Hepatocyte (in vitro differentiated cells): ENCODE data around the gene KDM4C. TPM values are rescaled to one million over a fixed set of nuclear protein-coding genes. Genes with fewer than 3 reads are reported as not detected.

Experiments
- DNase-seq: peaks from one replicate; pipeline ENCODE4 v3.0.0-alpha.2; 2016; ENCODE audit warnings: low spot score
- H2AFZ ChIP-seq: fragments of 200-600 bp; sonication (generic); 2 replicates; pipeline ENCODE4 v1.6.0; 2016; ENCODE audit warnings: antibody characterized with exemption, mild to moderate bottlenecking
- H3K27ac ChIP-seq: fragments of 200-600 bp; sonication (generic); 2 replicates; pipeline ENCODE4 v1.5.1; 2016; ENCODE audit warnings: mild to moderate bottlenecking
- H3K27me3 ChIP-seq: fragments of 200-600 bp; sonication (generic); 2 replicates; pipeline ENCODE4 v1.6.1; 2016
- H3K36me3 ChIP-seq: fragments of 200-600 bp; sonication (generic); replicated peaks from 2 replicates; pipeline ENCODE4 v1.5.1; 2016; ENCODE audit warnings: low read depth; ENCODE audit not compliant: insufficient read depth
- H3K4me1 ChIP-seq: fragments of 200-600 bp; sonication (generic); 2 replicates; pipeline ENCODE4 v1.5.1; 2016; ENCODE audit warnings: mild to moderate bottlenecking, moderate library complexity; ENCODE audit not compliant: insufficient read depth
- H3K4me2 ChIP-seq: fragments of 200-600 bp; sonication (generic); 2 replicates; pipeline ENCODE4 v1.6.0; 2016
- H3K4me3 ChIP-seq: fragments of 200-600 bp; sonication (generic); 2 replicates; pipeline ENCODE4 v1.5.1; 2016; ENCODE audit warnings: mild to moderate bottlenecking
- H3K79me2 ChIP-seq: fragments of 200-600 bp; sonication (generic); 2 replicates; pipeline ENCODE4 v1.6.0; 2017; ENCODE audit warnings: mild to moderate bottlenecking
- H3K9me2 ChIP-seq: fragments of 200-600 bp; sonication (generic); replicated peaks from 2 replicates; pipeline ENCODE4 v1.6.0; 2017; ENCODE audit warnings: mild to moderate bottlenecking; ENCODE audit not compliant: insufficient read depth
- H3K9me3 ChIP-seq: fragments of 200-600 bp; sonication (generic); 2 replicates; pipeline ENCODE4 v1.5.1; 2016; ENCODE audit warnings: low read depth, mild to moderate bottlenecking
- H4K20me1 ChIP-seq: fragments of 200-600 bp; sonication (generic); 2 replicates; pipeline ENCODE4 v1.6.0; 2016; ENCODE audit warnings: mild to moderate bottlenecking; ENCODE audit not compliant: insufficient read depth, poor library complexity, severe bottlenecking
- EZH2 ChIP-seq: fragments of 200-600 bp; sonication (generic); IDR thresholded peaks from 2 replicates; pipeline ENCODE4 v1.6.1; 2016; ENCODE audit warnings: antibody characterized with exemption, mild to moderate bottlenecking, borderline replicate concordance
- EZH2phosphoT487 ChIP-seq: fragments of 200-600 bp; sonication (generic); IDR thresholded peaks from one replicate; pipeline ENCODE4 v1.6.1; 2018; ENCODE audit warnings: antibody characterized with exemption, mild to moderate bottlenecking, low read depth, moderate library complexity; ENCODE audit not compliant: unreplicated experiment, severe bottlenecking
- WGBS: methylation state at CpG from one replicate; pipeline ENCODE4 v1.1.6; 2016; ENCODE audit warnings: low lambda C conversion rate; ENCODE audit errors: missing lambda C conversion rate; 5-methylcytosine and 5-hydroxymethylcytosine counted together
- polyA plus RNA-seq: library from polyadenylated mRNA; unstranded; fragments of >200 nt; fragmentation: Nextera tagmentation; extraction: Ambion mirVana; gene quantifications from 2 replicates; pipeline ENCODE4 v1.2.1, GENCODE V29; 2016
- total RNA-seq: library from RNA; depleted of rRNA; stranded (reverse); fragments of >200 nt; gene quantifications from 2 replicates; pipeline ENCODE4 v1.2.3, GENCODE V29; 2014
- TF ChIP-seq, protein P1 (sequence below): fragments of 200-600 bp; sonication (generic); IDR thresholded peaks from 2 replicates; pipeline ENCODE4 v1.5.1; 2016; ENCODE audit warnings: antibody characterized with exemption, mild to moderate bottlenecking; ENCODE audit not compliant: poor library complexity

Gene KDM4C
- total and polyA plus RNA-seq, 2 experiments from 2014 or later: 16.1 to 28.7 TPM

DNA sequence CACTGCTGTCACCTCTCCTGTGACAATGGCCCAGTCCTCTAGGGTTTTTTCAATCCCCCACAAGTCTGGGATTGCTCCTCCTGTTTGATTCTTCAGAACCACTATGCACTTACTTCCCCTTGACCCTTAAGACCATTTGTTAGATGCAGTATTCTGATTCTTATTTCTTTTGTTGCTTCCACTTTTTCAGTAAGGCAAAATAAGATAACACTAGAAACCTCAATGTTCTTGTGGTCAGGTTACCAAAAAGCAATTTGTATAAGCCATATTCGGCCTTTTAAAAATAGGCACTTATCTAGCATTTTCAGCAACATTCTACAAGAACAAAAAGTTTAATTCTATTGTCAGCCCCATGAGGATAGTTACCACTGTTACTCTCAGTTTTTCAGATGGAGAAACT lies 220.0 kb downstream of the KDM4C start:
- H3K4me3 ChIP-seq: no peak overlapping the region
- no peaks in the 10 kb centered on the region for H3K36me3 ChIP-seq
- H3K9me3 ChIP-seq: no peaks in the 10 kb centered on the region
- WGBS: 100% methylated on average over 1 of the region's 1 CpG
- TF ChIP-seq EZH2phosphoT487: no peak
- TF ChIP-seq, protein P1, sequence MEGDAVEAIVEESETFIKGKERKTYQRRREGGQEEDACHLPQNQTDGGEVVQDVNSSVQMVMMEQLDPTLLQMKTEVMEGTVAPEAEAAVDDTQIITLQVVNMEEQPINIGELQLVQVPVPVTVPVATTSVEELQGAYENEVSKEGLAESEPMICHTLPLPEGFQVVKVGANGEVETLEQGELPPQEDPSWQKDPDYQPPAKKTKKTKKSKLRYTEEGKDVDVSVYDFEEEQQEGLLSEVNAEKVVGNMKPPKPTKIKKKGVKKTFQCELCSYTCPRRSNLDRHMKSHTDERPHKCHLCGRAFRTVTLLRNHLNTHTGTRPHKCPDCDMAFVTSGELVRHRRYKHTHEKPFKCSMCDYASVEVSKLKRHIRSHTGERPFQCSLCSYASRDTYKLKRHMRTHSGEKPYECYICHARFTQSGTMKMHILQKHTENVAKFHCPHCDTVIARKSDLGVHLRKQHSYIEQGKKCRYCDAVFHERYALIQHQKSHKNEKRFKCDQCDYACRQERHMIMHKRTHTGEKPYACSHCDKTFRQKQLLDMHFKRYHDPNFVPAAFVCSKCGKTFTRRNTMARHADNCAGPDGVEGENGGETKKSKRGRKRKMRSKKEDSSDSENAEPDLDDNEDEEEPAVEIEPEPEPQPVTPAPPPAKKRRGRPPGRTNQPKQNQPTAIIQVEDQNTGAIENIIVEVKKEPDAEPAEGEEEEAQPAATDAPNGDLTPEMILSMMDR: no peak
- TF ChIP-seq EZH2: no peak
- no peaks in the 10 kb centered on the region for H4K20me1 ChIP-seq
- no peaks in the 10 kb centered on the region for H3K9me2 ChIP-seq
- no peaks in the 10 kb centered on the region for H3K4me1 ChIP-seq
- no peaks in the 10 kb centered on the region for H3K79me2 ChIP-seq
- H3K27ac ChIP-seq: no peak overlapping the region
- H3K4me2 ChIP-seq: no peak overlapping the region
- no peak overlapping the region for H2AFZ ChIP-seq
- no peak for DNase-seq
- H3K27me3 ChIP-seq: no peaks in the 10 kb centered on the region

DNA sequence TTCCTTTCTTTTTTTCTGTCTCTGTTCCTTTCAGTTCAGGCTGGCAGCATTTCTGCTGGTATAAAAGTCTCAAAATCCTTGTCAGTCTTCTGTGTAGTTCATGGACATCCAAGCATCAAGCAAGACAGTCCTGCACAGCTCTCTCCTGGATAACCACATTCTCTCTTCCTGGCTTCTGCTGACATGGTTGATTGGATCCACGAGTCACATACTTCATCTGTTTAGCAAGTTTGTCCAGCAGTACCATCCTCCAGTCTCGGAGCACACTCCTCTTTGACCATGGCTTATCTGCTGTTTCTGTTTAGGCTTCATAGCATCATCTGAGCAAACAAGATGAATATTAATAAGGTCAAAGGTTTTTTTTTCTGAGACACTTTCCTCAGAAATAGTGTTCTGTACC lies 220.8 kb downstream of the KDM4C start:
- Histone ChIP-seq H3K9me2 (no peaks in the 10 kb centered on the region), H3K4me3 (no peak overlapping the region), H3K4me1 (no peaks in the 10 kb centered on the region), H3K4me2 (no peak overlapping the region), H2AFZ (no peak overlapping the region), H3K27ac (no peak overlapping the region), H3K27me3 (no peaks in the 10 kb centered on the region), H3K79me2 (no peaks in the 10 kb centered on the region), H3K9me3 (no peaks in the 10 kb centered on the region), H4K20me1 (no peaks in the 10 kb centered on the region), H3K36me3 (no peaks in the 10 kb centered on the region)
- TF ChIP-seq EZH2 (no peak), EZH2phosphoT487 (no peak)
- TF ChIP-seq, protein P1: no peak
- DNase-seq: no peak
- WGBS: 78% methylated on average over 2 of the region's 2 CpGs

DNA sequence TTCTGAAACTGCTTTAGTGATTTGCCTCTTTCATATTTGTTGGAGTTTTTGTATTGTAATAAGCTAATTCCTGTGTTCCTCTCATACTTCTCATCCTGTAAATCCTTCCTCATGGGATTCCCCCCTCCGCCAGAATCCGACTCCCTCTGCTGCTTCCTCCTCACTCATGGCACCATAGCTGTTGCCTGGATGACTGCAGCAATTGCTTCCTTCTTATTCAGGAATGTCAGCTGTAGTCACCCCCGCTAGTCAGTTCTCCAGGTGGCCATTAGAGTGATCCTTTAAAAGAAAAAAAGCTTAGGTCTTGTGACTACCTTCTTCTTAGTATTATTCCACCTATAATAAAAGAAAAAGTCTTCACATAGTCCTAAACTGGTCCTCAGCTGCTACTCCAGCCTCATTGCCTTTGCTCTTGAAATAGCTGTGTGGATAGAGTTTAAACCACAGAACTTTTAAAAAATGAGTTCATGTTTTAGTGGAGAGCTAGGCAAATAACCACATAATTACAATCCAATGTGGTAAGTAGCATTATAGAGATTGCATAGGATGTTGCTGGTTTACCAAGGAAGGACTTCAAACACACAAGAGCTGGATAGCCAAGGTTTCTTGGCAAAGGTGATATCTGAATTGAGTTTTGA lies 227.3 kb downstream of the KDM4C start:
- WGBS: 91% methylated on average over 3 of the region's 3 CpGs
- DNase-seq: no peak
- TF ChIP-seq EZH2 (no peak), EZH2phosphoT487 (no peak)
- TF ChIP-seq, protein P1: no peak

More for the DNA sequence above, 227.3 kb downstream of the KDM4C start:
- H3K4me2 ChIP-seq: no peak overlapping the region
- no peaks in the 10 kb centered on the region for H4K20me1 ChIP-seq
- H3K27me3 ChIP-seq: no peaks in the 10 kb centered on the region
- H3K36me3 ChIP-seq: no peaks in the 10 kb centered on the region
- H3K4me1 ChIP-seq: no peaks in the 10 kb centered on the region
- H3K27ac ChIP-seq: no peak overlapping the region
- H3K9me3 ChIP-seq: no peaks in the 10 kb centered on the region
- H3K9me2 ChIP-seq: no peaks in the 10 kb centered on the region
- H3K4me3 ChIP-seq: no peak overlapping the region
- no peak overlapping the region for H2AFZ ChIP-seq
- no peaks in the 10 kb centered on the region for H3K79me2 ChIP-seq
